ENCODE data around the gene GAL3ST2.

The GAL3ST2 gene

DNA sequence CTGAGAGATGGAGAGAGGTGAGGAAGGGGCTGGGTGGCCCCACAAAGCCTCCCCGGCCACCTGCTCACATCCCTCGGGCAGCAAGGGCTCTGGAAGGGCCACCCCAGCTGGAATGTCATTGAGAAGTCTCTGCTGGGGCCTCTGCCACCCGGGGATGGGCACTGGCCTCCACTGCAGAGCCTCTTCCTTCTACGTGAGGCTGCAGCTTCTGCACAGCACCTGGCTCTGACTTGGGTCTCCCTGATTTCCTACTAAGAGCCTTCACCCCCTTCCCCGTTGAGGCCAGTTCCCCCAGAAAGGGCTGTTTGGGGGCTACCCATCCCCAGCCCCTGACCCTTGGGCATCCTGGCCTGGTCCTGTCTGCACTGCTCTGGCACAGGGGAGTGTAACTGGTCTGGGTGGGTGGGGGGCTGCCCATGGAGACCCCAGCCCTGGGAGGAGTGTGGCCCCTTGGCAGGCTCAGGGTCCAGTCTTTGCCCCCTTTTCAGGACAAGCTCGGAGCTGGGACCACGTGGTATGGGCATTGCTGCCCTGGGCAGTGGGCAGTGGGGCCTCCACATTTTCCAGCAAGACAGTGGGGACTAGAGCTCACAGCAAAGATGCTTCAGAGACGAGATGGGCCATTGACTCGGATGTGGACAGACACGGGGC is 76.5 kb downstream of the GAL3ST2 start:
- no peaks in the 10 kb centered on the region for H4K20me1 ChIP-seq (ENCODE audit: low read depth, low read length)
- H2AFZ ChIP-seq (ENCODE audit: low read depth, low read length, severe bottlenecking) = no peak overlapping the region
- TF ChIP-seq, protein P1, sequence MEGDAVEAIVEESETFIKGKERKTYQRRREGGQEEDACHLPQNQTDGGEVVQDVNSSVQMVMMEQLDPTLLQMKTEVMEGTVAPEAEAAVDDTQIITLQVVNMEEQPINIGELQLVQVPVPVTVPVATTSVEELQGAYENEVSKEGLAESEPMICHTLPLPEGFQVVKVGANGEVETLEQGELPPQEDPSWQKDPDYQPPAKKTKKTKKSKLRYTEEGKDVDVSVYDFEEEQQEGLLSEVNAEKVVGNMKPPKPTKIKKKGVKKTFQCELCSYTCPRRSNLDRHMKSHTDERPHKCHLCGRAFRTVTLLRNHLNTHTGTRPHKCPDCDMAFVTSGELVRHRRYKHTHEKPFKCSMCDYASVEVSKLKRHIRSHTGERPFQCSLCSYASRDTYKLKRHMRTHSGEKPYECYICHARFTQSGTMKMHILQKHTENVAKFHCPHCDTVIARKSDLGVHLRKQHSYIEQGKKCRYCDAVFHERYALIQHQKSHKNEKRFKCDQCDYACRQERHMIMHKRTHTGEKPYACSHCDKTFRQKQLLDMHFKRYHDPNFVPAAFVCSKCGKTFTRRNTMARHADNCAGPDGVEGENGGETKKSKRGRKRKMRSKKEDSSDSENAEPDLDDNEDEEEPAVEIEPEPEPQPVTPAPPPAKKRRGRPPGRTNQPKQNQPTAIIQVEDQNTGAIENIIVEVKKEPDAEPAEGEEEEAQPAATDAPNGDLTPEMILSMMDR (IDR thresholded peaks at IDR 0.05; ENCODE audit: insufficient read depth, low read length, poor library complexity, severe bottlenecking) = no peak
- TF ChIP-seq EZH2phosphoT487 (conservative IDR thresholded peaks at IDR 0.05; ENCODE audit: low read length) = no peak
- no peak overlapping the region for H3K9ac ChIP-seq (ENCODE audit: low read length)
- H3K4me2 ChIP-seq (ENCODE audit: low read depth, low read length, poor library complexity, severe bottlenecking) = no peak overlapping the region
- no peaks in the 10 kb centered on the region for H3K9me3 ChIP-seq (ENCODE audit: insufficient read depth, low read length)
- no peaks in the 10 kb centered on the region for H3K27me3 ChIP-seq (ENCODE audit: low read length)
- no peak overlapping the region for H3K27ac ChIP-seq (ENCODE audit: low read depth, low read length)
- H3F3A ChIP-seq (ENCODE audit: insufficient read depth) = no peaks in the 10 kb centered on the region
- H3K79me2 ChIP-seq (ENCODE audit: insufficient read depth, low read length) = no peaks in the 10 kb centered on the region
- H3K36me3 ChIP-seq (ENCODE audit: low read length) = no peaks in the 10 kb centered on the region
- H3K9me2 ChIP-seq (replicated peaks; ENCODE audit: insufficient read depth, low read length) = no peaks in the 10 kb centered on the region
- no peak overlapping the region for H3K4me3 ChIP-seq (ENCODE audit: insufficient read depth, low read length, poor library complexity, severe bottlenecking)

Measured in SU-DHL-6 (cell line).